GM20000 (cell line): ENCODE results near the gene CYP2U1.

Experiments
- DNase-seq: peaks from one replicate; pipeline ENCODE4 v3.0.0; 2012; ENCODE audit warnings: low spot score
- CTCF ChIP-seq: IDR thresholded peaks from 2 replicates; pipeline ENCODE4 v1.5.1; 2012; ENCODE audit warnings: mild to moderate bottlenecking, control low read depth; ENCODE audit errors: extremely low read depth, missing control alignments

Gene CYP2U1

GRCh38 chr4:107894138-107894603, 37.2 kb upstream of the CYP2U1 start:
- DNase-seq, result no peak
- TF ChIP-seq CTCF, result no peak

GRCh38 chr4:107896158-107896645, 35.1 kb upstream of the CYP2U1 start:
- DNase-seq, result no peak
- no peak for TF ChIP-seq CTCF

GRCh38 chr4:107896646-107897045, 34.7 kb upstream of the CYP2U1 start:
- no peak for DNase-seq
- TF ChIP-seq CTCF, result no peak

GRCh38 chr4:107897823-107898222, 33.5 kb upstream of the CYP2U1 start:
- DNase-seq, result no peak
- no peak for TF ChIP-seq CTCF

- no peak for TF ChIP-seq CTCF
- no peak for DNase-seq
Observed at GRCh38 chr4:107900067-107900466, 31.3 kb upstream of the CYP2U1 start.

- TF ChIP-seq CTCF, result no peak
- no peak for DNase-seq
Observed at GRCh38 chr4:107900508-107900907, 30.8 kb upstream of the CYP2U1 start.

- TF ChIP-seq CTCF, result no peak
- DNase-seq, result no peak
Observed at GRCh38 chr4:107901213-107901934, 30.0 kb upstream of the CYP2U1 start.
